Fibroblast of lung (primary cell): Measurements from ENCODE around the gene ANTXRL. TPM values are rescaled to one million over a fixed set of nuclear protein-coding genes. Genes with fewer than 3 reads are reported as not detected.
"Not testable (repeated sequence)": the region's sequence is repeated elsewhere in the genome, so short reads cannot be mapped to it uniquely, and the experiment has no call there.

Experiments used
- DNase-seq, 2 donors: peaks; one replicate each; pipeline versions ENCODE4 v3.0.0 to v3.0.0-alpha.2; 2010; ENCODE audit warnings: low read depth in 2 of 2
- H2AFZ ChIP-seq: 2 replicates; pipeline ENCODE4 v1.5.1; 2012; ENCODE audit warnings: low read length, control low read depth, inconsistent platforms
- H3K27ac ChIP-seq: 2 replicates; pipeline ENCODE4 v1.5.1; 2011; ENCODE audit warnings: low read length, control low read depth; ENCODE audit not compliant: insufficient read depth
- H3K27me3 ChIP-seq: 2 replicates; pipeline ENCODE4 v1.5.1; 2011; ENCODE audit warnings: mild to moderate bottlenecking, low read length; ENCODE audit not compliant: control insufficient read depth, insufficient read depth
- H3K36me3 ChIP-seq: 2 replicates; pipeline ENCODE4 v1.5.1; 2011; ENCODE audit warnings: low read length; ENCODE audit not compliant: control insufficient read depth, insufficient read depth
- H3K4me1 ChIP-seq: 2 replicates; pipeline ENCODE4 v1.5.1; 2011; ENCODE audit warnings: low read length; ENCODE audit not compliant: control insufficient read depth, insufficient read depth; ENCODE audit errors: extremely low read depth
- H3K4me2 ChIP-seq: 2 replicates; pipeline ENCODE4 v1.5.1; 2011; ENCODE audit warnings: low read length, control low read depth; ENCODE audit not compliant: insufficient read depth; ENCODE audit errors: extremely low read depth
- H3K4me3 ChIP-seq, 4 experiments: fragments of 200-600 bp in 1 of 4; sonication (generic) in 1 of 4; replicated peaks in 1 of 4; 2 replicates each; pipeline ENCODE4 v1.5.1; 2011 to 2016; ENCODE audit warnings: low read length in 4 of 4, low read depth in 3 of 4, mild to moderate bottlenecking in 3 of 4, control low read depth in 2 of 4, inconsistent platforms in 1 of 4, mixed read lengths in 1 of 4; ENCODE audit not compliant: insufficient read depth in 1 of 4; ENCODE audit errors: control extremely low read depth in 1 of 4
- H3K79me2 ChIP-seq: 2 replicates; pipeline ENCODE4 v1.5.1; 2012; ENCODE audit warnings: mild to moderate bottlenecking, low read length, inconsistent platforms; ENCODE audit not compliant: control insufficient read depth, insufficient read depth
- H3K9ac ChIP-seq: 2 replicates; pipeline ENCODE4 v1.5.1; 2011; ENCODE audit warnings: mild to moderate bottlenecking, low read length, control low read depth; ENCODE audit not compliant: insufficient read depth
- H3K9me3 ChIP-seq: 2 replicates; pipeline ENCODE4 v1.5.1; 2012; ENCODE audit warnings: low read depth, low read length; ENCODE audit not compliant: control insufficient read depth, insufficient read depth
- H4K20me1 ChIP-seq: 2 replicates; pipeline ENCODE4 v1.5.1; 2011; ENCODE audit warnings: low read length; ENCODE audit not compliant: control insufficient read depth, insufficient read depth; ENCODE audit errors: extremely low read depth
- EZH2 ChIP-seq: IDR thresholded peaks from 2 replicates; pipeline ENCODE4 v1.5.1; 2012; ENCODE audit warnings: low read length, control low read depth, mild to moderate bottlenecking; ENCODE audit errors: missing control alignments
- polyA plus RNA-seq, 2 donors: library from polyadenylated mRNA; depleted of rRNA in 1 of 2; stranded (reverse) in 1 of 2; unstranded in 1 of 2; fragments of >200 nt; gene quantifications; 2 replicates each; pipeline ENCODE4 v1.2.1, GENCODE V29; 2011 to 2012; ENCODE audit warnings: missing spikeins in 1 of 2
- total RNA-seq: library from RNA; depleted of rRNA; stranded (reverse); fragments of >200 nt; gene quantifications from 2 replicates; pipeline ENCODE4 v1.2.1, GENCODE V29; 2014
- TF ChIP-seq, protein P1 (sequence below), 2 donors: IDR thresholded peaks in 1 of 2; conservative IDR thresholded peaks in 1 of 2; 1 replicate in 1 of 2; 2 replicates in 1 of 2; pipeline ENCODE4 v1.5.1; 2011 to 2012; ENCODE audit warnings: low read length in 2 of 2, control low read depth in 1 of 2, inconsistent platforms in 1 of 2, low read depth in 1 of 2, mild to moderate bottlenecking in 1 of 2

ANTXRL gene
- total and polyA plus RNA-seq, 2 donors (not counting 1 experiment from before 2014, with no cell fraction given): not detected

DNA sequence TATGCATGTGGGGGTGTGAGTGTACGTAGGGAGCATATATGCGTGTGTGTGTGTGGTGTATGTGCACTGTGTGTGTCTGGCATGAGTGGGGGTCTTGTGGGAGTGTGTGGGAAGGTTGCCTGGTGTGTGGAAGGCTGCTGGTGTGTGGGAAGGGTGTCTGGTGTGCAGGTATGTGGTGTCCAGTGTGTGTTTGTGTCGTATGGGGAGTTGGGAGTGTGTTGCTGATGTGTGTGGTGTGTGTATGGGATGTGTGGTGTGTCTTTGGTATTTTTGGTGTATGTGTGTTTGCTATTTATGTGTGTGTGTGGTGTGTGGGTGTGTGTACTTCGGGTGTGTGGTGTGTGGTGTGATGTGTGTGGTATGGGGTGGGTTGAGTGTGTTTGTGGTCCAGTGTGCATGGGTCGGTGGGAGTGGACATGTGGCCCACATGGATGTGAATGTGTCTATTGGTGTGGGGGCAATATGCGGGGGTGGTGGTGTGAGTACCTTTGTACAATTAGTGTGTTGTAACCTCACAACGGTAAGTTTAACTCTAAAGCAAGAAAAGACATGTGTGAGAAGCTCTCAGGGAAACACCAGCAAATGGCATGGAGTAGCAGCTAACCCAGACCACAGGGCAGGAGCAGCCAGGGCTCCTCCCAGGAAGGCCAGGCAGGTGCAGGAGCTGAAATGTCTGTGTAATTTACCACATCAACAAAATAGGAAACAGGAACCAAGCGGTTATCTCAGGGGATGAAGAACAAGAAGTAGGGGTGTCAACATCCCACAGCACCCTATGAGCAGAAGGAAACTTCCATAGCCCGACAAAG, 11.9 kb downstream of the ANTXRL start:
- TF ChIP-seq, protein P1, sequence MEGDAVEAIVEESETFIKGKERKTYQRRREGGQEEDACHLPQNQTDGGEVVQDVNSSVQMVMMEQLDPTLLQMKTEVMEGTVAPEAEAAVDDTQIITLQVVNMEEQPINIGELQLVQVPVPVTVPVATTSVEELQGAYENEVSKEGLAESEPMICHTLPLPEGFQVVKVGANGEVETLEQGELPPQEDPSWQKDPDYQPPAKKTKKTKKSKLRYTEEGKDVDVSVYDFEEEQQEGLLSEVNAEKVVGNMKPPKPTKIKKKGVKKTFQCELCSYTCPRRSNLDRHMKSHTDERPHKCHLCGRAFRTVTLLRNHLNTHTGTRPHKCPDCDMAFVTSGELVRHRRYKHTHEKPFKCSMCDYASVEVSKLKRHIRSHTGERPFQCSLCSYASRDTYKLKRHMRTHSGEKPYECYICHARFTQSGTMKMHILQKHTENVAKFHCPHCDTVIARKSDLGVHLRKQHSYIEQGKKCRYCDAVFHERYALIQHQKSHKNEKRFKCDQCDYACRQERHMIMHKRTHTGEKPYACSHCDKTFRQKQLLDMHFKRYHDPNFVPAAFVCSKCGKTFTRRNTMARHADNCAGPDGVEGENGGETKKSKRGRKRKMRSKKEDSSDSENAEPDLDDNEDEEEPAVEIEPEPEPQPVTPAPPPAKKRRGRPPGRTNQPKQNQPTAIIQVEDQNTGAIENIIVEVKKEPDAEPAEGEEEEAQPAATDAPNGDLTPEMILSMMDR (conservative IDR thresholded peaks at IDR 0.05 in 1 of 2, IDR thresholded peaks at IDR 0.05 in 1 of 2; ENCODE audit: low read depth in 1 of 2, low read length in 2 of 2): no peak
- no peak for TF ChIP-seq EZH2
- Histone ChIP-seq H3K79me2 (no peaks in the 10 kb centered on the region), H2AFZ (no peak overlapping the region), H3K27ac (no peak overlapping the region), H3K4me2 (no peak overlapping the region), H3K4me3 (no peak overlapping the region), H3K27me3 (no peaks in the 10 kb centered on the region), H4K20me1 (no peaks in the 10 kb centered on the region), H3K36me3 (no peaks in the 10 kb centered on the region), H3K9ac (no peak overlapping the region), H3K9me3 (no peaks in the 10 kb centered on the region), H3K4me1 (no peaks in the 10 kb centered on the region)
- DNase-seq: no peak

DNA sequence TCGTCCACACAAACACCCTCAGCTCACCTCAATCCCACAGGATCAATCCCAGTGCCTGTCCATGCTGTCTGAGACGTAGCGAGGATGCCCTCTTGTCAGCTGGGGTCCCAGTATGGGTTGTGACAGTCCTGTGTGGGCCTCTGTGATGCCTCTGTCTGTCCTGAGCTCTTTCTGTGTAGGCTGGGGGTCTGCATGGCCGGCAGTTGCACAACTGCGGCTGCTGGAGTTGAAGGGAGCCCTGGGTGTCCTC, 12.4 kb downstream of the ANTXRL start:
- no peak overlapping the region for H3K9ac ChIP-seq
- H3K9me3 ChIP-seq: no peaks in the 10 kb centered on the region
- H3K4me2 ChIP-seq: no peak overlapping the region
- H3K4me3 ChIP-seq: no peak overlapping the region
- TF ChIP-seq EZH2: no peak
- TF ChIP-seq, protein P1 (conservative IDR thresholded peaks at IDR 0.05 in 1 of 2, IDR thresholded peaks at IDR 0.05 in 1 of 2; ENCODE audit: low read depth in 1 of 2, low read length in 2 of 2): no peak
- H3K79me2 ChIP-seq: no peaks in the 10 kb centered on the region
- H3K4me1 ChIP-seq: no peaks in the 10 kb centered on the region
- H3K27ac ChIP-seq: no peak overlapping the region
- DNase-seq: no peak
- H3K36me3 ChIP-seq: no peaks in the 10 kb centered on the region
- H3K27me3 ChIP-seq: no peaks in the 10 kb centered on the region
- no peak overlapping the region for H2AFZ ChIP-seq
- no peaks in the 10 kb centered on the region for H4K20me1 ChIP-seq

DNA sequence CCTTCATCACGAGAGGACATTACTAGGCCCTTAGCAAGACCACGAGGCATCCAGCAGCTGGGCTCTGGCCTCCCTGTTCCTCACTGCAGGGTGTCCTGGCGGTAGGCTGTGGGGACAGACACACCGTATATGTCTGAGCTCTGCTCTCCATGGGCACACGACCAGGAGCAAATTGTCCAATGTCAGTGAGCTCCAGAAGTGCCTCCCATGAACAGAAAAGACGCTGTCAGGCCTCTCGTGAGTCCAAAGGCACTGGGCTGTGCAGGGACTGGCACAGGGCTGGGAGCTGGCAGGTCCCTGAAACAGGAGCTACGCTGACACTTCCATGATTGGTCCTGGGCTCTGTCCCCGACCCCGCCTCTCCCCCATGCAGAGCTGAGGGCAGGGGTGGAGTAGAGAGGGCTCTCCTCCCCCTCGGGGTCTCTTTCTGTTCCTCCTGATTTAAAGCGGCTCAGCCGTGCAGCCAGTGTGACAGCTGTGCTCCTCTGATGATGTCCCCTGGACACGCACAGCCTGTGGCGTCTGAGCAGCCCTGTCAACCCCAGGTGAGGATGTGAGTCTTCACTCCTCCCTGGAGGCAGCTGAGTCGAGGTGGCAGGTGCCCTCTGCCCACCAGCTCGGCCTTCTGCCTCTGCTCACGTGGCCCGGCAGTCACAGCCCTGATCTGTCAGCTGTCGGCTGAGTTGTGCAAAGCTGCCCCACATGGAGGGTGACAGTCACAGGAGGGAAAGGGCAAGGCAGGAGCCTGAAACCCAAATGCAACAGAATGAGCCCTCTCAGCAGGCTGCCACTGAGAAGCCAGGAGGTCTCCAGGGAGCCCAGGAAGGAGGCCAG, 13.0 kb downstream of the ANTXRL start:
- Histone ChIP-seq H3K4me3 (no peak overlapping the region), H4K20me1 (no peaks in the 10 kb centered on the region), H3K27me3 (no peaks in the 10 kb centered on the region), H3K9ac (no peak overlapping the region), H3K9me3 (no peaks in the 10 kb centered on the region), H3K36me3 (no peaks in the 10 kb centered on the region), H3K4me1 (no peaks in the 10 kb centered on the region), H3K27ac (no peak overlapping the region), H3K4me2 (no peak overlapping the region), H2AFZ (no peak overlapping the region), H3K79me2 (no peaks in the 10 kb centered on the region)
- DNase-seq: no peak
- no peak for TF ChIP-seq EZH2
- TF ChIP-seq, protein P1 (conservative IDR thresholded peaks at IDR 0.05 in 1 of 2, IDR thresholded peaks at IDR 0.05 in 1 of 2; ENCODE audit: low read depth in 1 of 2, low read length in 2 of 2): no peak

DNA sequence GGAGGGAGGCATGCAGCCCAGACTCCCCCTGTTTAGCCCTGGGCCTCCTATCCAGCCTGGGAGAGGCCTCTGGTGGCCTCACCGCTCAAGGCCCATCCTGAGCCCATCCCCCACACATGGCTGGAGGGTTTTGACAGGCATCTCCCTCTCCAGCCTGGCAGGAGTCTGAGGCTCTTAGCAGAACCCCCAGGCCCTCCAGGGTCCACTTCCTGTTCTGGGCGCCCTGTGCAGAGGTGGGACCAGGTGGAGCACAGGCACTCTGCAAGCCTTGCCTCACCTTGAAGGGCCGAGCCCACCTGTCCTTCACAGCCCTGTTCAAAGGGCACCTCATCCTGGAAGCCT, 13.5 kb downstream of the ANTXRL start:
- not testable (repeated sequence) for H3K27ac ChIP-seq, H3K4me3 ChIP-seq, H3K79me2 ChIP-seq, DNase-seq, H2AFZ ChIP-seq, H3K27me3 ChIP-seq, H3K4me1 ChIP-seq, H3K9me3 ChIP-seq, H3K36me3 ChIP-seq, H3K9ac ChIP-seq, H3K4me2 ChIP-seq, H4K20me1 ChIP-seq
